HG03460 (cell line): ENCODE measurements around the gene PIK3CG.

Experiments used
- ATAC-seq: cut with Tn5 transposase; IDR thresholded peaks from one replicate; pipeline ENCODE4 v1.9.1; 2021; ENCODE audit not compliant: unreplicated experiment

Gene PIK3CG

DNA sequence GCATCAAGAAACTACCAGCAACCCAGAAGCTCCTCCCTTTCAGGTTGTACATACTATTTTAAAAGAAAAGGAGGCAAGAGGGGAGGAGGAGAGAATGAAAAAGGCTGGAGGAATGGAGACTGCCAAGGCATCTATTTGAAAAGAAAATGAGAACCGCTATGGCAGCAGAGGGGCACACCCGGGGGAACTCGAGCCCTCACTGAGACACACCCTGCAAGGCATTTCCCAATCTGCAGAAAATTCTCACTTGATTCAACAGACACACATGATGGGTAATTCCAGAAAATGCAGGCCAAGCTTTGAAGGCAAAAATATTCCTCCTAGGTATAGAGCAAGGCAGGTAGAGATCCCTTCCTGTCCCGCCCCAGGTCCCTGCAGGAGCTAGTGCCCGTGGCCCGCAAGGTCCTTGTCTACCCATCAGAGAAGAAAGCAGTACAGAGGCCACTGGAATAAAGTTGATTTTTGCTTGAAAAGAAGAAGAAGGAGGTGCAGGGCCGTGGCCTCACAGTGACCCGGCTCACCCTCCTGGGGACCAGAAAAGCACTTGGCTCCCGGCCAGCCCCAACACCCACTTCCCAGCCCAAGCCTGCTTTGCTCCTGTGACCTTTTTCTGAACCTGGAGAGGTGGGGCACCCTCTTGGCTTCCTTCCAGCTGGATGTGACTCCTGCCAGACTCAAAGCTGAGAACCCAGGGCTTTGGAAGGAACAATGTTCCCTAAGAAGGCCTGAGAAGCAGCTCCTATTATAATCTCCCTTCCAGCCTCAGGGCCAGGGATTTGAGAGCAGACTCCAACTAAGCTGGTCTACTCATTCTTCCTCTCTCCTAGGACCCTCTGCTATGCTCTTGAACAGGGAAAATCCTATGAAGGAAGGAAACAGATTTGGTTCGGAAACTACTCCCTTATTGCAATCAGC lies 6.2 kb upstream of the PIK3CG start:
- no peak for ATAC-seq

- ATAC-seq, result no peak
Observed at GRCh38 chr7:106862317-106863089, 2.6 kb upstream of the PIK3CG start.

- no peak for ATAC-seq
Observed at GRCh38 chr7:106863274-106863997, 1.6 kb upstream of the PIK3CG start.

- peak; percentile 36 for ATAC-seq
Observed at GRCh38 chr7:106864298-106865081, 592 bp upstream of the PIK3CG start.

DNA sequence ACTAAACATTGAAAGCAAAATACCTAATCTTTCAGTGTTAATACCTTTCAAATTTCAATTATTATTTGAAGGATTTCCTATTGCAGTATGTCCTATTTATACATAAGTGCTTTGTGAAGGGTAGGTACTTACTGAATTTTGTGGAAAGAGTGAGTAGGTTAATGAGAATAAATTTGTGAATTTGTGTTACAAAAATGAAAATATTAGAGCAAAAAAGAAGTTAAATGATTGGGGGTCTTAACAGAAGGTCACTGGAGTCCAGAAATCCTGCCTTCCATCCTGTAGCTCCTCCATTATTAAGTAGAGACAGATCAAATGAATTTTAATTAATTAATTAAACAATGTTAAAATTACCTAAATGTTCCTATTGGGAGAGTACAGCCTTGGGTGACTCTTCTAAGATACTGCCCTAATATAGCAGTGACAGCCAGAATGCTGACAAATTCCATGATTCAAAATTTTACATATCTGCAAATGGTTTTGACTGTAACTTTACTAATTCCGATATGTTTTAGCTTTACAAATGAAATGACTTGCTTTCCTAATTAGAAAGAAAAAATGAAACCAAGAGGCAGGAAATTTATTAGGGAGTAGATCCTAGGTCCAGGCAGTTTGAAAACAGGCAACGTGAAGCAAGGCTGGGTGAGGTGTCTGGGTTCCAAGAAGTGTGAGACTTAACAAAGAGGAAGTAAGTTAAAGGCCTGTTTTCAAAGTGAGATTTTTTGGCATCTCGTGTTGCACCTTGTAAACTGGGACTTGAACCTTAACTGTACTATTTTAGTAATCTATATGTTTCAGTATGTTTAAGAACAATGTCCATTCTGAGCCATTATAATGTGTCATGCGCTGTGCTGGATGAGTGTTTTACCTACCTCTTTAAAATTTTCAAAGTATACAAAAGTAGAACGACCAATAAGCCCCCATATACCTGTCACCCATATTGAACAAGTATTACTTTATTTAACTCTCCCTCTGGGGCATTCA lies 1.5 kb downstream of the PIK3CG start:
- no peak for ATAC-seq

- no peak for ATAC-seq
Observed at GRCh38 chr7:106867641-106868351, 2.7 kb downstream of the PIK3CG start.

DNA sequence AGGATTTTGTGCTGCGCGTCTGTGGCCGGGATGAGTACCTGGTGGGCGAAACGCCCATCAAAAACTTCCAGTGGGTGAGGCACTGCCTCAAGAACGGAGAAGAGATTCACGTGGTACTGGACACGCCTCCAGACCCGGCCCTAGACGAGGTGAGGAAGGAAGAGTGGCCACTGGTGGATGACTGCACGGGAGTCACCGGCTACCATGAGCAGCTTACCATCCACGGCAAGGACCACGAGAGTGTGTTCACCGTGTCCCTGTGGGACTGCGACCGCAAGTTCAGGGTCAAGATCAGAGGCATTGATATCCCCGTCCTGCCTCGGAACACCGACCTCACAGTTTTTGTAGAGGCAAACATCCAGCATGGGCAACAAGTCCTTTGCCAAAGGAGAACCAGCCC lies 3.3 kb downstream of the PIK3CG start:
- no peak for ATAC-seq

DNA sequence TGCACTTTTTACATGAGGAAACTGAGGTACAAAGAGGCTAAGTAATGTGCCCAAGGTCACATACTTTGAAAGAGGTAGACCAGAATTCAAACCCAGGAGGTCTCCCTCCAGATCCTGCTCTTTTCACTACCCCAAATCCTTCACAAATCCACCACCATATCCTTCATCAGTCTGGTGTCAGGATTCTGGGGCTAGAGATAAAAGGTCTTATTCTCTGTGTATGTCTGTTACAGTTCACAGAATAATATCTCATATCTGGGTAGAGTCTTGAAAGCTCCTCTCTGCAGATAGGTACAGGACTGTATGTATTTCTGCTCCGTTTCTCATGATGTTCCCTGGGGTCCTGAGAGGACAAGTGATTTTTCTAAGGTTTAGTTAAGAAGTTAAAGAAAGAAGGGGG lies 4.9 kb downstream of the PIK3CG start:
- ATAC-seq, result no peak

GRCh38 chr7:106870528-106870927 lies 5.4 kb downstream of the PIK3CG start:
- no peak for ATAC-seq

- ATAC-seq, result peak; percentile 96
Observed at GRCh38 chr7:106870983-106871410, 5.9 kb downstream of the PIK3CG start.

GRCh38 chr7:106871793-106872571 lies 6.9 kb downstream of the PIK3CG start:
- ATAC-seq, result no peak

GRCh38 chr7:106872763-106873162 lies 7.7 kb downstream of the PIK3CG start:
- ATAC-seq, result no peak

DNA sequence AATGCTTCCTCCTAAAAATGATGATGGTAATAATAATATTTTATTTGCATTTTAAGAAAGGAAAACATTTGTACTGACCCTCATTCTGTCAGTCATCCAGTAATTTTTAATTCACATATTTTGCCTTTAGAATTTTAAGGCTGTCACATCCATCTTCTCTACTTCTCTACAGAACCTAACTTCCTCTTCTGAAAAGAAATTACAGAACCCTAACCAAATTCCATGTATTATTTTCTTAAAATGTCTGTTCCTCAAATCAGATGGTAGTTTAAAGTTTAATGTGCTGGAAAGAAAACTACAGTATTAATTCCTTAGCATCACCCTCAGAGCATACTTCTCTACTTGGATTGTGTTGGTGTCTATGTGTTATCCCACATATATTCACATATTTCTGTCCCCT lies 9.0 kb downstream of the PIK3CG start:
- ATAC-seq, result no peak

DNA sequence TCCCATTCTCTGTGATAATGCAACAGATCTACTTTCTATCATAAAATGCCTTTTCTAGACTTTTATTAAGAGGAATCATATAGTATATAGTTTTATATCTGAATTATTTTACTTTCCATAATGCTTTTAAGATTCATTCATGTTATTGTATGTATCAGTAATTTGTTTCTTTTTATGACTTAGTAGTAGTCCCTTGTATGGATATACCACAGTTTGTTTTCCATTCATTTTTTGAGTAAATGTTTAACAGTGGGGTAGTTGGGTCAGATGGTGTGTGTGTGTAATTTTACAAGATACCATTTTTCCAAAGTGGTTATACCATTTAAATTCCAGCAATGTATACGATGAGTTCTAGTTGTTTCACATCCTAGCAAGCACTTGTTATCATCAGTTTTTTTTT lies 10.4 kb downstream of the PIK3CG start:
- ATAC-seq, result no peak

- ATAC-seq, result no peak
Observed at GRCh38 chr7:106878748-106879439, 13.8 kb downstream of the PIK3CG start.

GRCh38 chr7:106881984-106882383 lies 16.9 kb downstream of the PIK3CG start:
- no peak for ATAC-seq

DNA sequence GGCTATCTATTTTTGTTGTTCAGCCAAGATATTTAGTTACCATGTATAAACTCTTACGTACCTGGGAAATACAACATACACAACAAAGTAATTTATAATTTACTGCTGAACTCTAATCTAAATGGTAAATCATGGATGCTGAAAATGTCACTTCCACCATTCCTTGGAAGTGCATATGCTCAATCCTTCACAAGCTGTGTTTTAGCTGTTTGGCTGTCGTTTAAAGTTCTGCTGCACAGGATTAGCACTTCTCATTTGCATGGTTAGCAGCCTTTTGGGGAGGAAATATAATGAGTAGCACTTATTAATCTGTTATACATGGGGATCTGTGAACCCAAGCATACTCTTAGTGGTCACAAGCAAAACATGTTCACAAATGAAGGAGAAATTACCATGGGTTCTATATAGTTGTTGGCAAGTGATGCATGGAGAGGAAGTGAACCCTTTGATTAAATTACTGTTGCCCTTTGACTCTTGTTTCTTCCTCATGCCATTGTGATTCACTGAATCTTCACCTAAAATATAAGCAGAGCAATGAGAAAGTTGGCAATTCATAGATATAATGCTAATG lies 18.5 kb downstream of the PIK3CG start:
- ATAC-seq, result peak; percentile 50
